Ishikawa (cell line): Measurements from ENCODE around the gene DNAJC27.

Experiments used
- CEBPB ChIP-seq: IDR thresholded peaks from 2 replicates; pipeline ENCODE4 v1.6.1; 2012
- CREB1 ChIP-seq: IDR thresholded peaks from 2 replicates; pipeline ENCODE4 v1.6.1; 2012; ENCODE audit warnings: low read depth
- EGR1 ChIP-seq: IDR thresholded peaks from 2 replicates; pipeline ENCODE4 v1.6.1; 2012
- EP300 ChIP-seq: IDR thresholded peaks from 2 replicates; pipeline ENCODE4 v1.6.1; 2012; ENCODE audit warnings: borderline replicate concordance
- FOXM1 ChIP-seq: IDR thresholded peaks from 2 replicates; pipeline ENCODE4 v1.6.1; 2012; ENCODE audit warnings: low read depth, borderline replicate concordance
- RAD21 ChIP-seq: IDR thresholded peaks from 2 replicates; pipeline ENCODE4 v1.6.1; 2012; ENCODE audit warnings: low read depth
- TAF1 ChIP-seq: IDR thresholded peaks from 2 replicates; pipeline ENCODE4 v1.6.1; 2012; ENCODE audit warnings: low read depth, mild to moderate bottlenecking
- TCF12 ChIP-seq: IDR thresholded peaks from 2 replicates; pipeline ENCODE4 v1.6.1; 2012; ENCODE audit warnings: low read depth
- TEAD4 ChIP-seq: IDR thresholded peaks from 2 replicates; pipeline ENCODE4 v1.6.1; 2012
- TF ChIP-seq, protein P1 (sequence below): IDR thresholded peaks from 2 replicates; pipeline ENCODE4 v1.6.1; 2012
- TF ChIP-seq, protein P2 (sequence below): IDR thresholded peaks from 2 replicates; pipeline ENCODE4 v1.6.1; 2012
- TF ChIP-seq, protein P3 (sequence below): IDR thresholded peaks from 2 replicates; pipeline ENCODE4 v1.6.1; 2012; ENCODE audit warnings: low read depth, mild to moderate bottlenecking

DNA sequence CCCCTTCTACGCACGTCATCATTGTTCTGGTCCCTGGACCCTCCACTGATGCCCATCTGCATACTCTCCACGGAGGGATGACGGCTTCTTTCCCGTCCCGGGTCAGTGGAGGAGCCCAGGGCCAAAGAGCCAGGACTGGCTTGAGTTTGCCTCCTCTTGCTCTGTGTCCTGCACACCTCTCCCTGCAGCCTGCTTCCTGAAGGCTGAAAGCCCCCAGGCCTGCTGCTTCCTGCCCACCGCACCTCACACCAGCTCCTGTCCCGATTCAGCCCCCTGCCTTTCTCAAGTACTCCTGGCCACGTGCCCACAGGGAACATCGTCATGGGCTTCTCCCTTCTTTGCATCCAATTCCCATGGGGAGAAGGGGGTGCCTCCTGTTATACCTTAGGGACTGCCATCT lies 58.8 kb downstream of the DNAJC27 start:
- TF ChIP-seq CREB1: no peak
- TF ChIP-seq, protein P1, sequence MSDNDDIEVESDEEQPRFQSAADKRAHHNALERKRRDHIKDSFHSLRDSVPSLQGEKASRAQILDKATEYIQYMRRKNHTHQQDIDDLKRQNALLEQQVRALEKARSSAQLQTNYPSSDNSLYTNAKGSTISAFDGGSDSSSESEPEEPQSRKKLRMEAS: no peak
- no peak for TF ChIP-seq EGR1
- TF ChIP-seq EP300: no peak
- TF ChIP-seq, protein P2, sequence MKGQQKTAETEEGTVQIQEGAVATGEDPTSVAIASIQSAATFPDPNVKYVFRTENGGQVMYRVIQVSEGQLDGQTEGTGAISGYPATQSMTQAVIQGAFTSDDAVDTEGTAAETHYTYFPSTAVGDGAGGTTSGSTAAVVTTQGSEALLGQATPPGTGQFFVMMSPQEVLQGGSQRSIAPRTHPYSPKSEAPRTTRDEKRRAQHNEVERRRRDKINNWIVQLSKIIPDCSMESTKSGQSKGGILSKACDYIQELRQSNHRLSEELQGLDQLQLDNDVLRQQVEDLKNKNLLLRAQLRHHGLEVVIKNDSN: no peak
- TF ChIP-seq FOXM1: no peak
- no peak for TF ChIP-seq RAD21
- TF ChIP-seq TCF12: no peak
- no peak for TF ChIP-seq TAF1
- TF ChIP-seq, protein P3, sequence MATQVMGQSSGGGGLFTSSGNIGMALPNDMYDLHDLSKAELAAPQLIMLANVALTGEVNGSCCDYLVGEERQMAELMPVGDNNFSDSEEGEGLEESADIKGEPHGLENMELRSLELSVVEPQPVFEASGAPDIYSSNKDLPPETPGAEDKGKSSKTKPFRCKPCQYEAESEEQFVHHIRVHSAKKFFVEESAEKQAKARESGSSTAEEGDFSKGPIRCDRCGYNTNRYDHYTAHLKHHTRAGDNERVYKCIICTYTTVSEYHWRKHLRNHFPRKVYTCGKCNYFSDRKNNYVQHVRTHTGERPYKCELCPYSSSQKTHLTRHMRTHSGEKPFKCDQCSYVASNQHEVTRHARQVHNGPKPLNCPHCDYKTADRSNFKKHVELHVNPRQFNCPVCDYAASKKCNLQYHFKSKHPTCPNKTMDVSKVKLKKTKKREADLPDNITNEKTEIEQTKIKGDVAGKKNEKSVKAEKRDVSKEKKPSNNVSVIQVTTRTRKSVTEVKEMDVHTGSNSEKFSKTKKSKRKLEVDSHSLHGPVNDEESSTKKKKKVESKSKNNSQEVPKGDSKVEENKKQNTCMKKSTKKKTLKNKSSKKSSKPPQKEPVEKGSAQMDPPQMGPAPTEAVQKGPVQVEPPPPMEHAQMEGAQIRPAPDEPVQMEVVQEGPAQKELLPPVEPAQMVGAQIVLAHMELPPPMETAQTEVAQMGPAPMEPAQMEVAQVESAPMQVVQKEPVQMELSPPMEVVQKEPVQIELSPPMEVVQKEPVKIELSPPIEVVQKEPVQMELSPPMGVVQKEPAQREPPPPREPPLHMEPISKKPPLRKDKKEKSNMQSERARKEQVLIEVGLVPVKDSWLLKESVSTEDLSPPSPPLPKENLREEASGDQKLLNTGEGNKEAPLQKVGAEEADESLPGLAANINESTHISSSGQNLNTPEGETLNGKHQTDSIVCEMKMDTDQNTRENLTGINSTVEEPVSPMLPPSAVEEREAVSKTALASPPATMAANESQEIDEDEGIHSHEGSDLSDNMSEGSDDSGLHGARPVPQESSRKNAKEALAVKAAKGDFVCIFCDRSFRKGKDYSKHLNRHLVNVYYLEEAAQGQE: no peak
- TF ChIP-seq TEAD4: no peak
- TF ChIP-seq CEBPB: no peak
